Measurements from ENCODE around the gene TECPR2. TPM values are rescaled to one million over a fixed set of nuclear protein-coding genes. Genes with fewer than 3 reads are reported as not detected.

TECPR2 gene
- total and polyA plus RNA-seq, 10 of the 15 experiments (the other 5 are each of a cell fraction or from before 2014, with no cell fraction given) = 0.15 to 10.0 (median 3.0) TPM

DNA sequence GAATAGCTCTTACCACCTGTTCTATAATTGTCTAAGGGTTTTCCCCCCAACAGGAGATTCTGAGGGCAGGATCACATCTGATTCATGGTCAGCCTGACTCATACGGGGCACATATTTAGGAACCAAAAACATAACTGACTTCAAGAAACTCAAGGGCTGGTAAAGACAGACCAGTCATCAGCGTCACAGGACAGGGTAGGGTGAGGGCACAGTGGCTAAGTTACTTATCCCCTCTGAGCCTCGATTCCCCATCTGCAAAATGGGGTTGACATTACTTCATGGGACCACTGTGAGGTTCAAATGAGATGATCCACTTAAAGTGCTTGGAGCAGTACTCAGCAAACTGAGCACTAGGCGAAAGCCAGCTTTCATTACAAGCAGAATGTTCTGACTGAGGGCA lies 657 bp upstream of the TECPR2 start (continued):
- TF ChIP-seq, protein P1, sequence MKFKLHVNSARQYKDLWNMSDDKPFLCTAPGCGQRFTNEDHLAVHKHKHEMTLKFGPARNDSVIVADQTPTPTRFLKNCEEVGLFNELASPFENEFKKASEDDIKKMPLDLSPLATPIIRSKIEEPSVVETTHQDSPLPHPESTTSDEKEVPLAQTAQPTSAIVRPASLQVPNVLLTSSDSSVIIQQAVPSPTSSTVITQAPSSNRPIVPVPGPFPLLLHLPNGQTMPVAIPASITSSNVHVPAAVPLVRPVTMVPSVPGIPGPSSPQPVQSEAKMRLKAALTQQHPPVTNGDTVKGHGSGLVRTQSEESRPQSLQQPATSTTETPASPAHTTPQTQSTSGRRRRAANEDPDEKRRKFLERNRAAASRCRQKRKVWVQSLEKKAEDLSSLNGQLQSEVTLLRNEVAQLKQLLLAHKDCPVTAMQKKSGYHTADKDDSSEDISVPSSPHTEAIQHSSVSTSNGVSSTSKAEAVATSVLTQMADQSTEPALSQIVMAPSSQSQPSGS (IDR thresholded peaks at IDR 0.05; ENCODE audit: low read length) = 0 out of 2 replicates have a peak, but pooled peaks have one; percentile 39
- TF ChIP-seq CEBPB (IDR thresholded peaks at IDR 0.05; ENCODE audit: borderline replicate concordance in 1 of 2, low read depth in 2 of 2, low read length in 2 of 2) (no peak), NFIC (IDR thresholded peaks at IDR 0.05; ENCODE audit: low read depth, low read length) (no peak), RFX5 (IDR thresholded peaks at IDR 0.05; ENCODE audit: low read depth, low read length) (no peak), POU2F2 (IDR thresholded peaks at IDR 0.05; ENCODE audit: borderline replicate concordance, low read depth, low read length) (no peak), TAF1 (IDR thresholded peaks at IDR 0.05; ENCODE audit: borderline replicate concordance, low read depth, low read length) (no peak), JUNB (IDR thresholded peaks at IDR 0.05) (peak; percentile 43; the same call in 1 of the 2 replicates), HDGF (IDR thresholded peaks at IDR 0.05) (no peak), MEF2B (IDR thresholded peaks at IDR 0.05; ENCODE audit: partially characterized antibody, poor library complexity, severe bottlenecking) (peak; percentile 45), STAT1 (conservative IDR thresholded peaks at IDR 0.05) (no peak)
- TF ChIP-seq, protein P2, sequence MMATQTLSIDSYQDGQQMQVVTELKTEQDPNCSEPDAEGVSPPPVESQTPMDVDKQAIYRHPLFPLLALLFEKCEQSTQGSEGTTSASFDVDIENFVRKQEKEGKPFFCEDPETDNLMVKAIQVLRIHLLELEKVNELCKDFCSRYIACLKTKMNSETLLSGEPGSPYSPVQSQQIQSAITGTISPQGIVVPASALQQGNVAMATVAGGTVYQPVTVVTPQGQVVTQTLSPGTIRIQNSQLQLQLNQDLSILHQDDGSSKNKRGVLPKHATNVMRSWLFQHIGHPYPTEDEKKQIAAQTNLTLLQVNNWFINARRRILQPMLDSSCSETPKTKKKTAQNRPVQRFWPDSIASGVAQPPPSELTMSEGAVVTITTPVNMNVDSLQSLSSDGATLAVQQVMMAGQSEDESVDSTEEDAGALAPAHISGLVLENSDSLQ (IDR thresholded peaks at IDR 0.05) = peak; percentile 18; the same call in 1 of the 2 replicates

All from GM12878 (cell line).